Measurements from ENCODE around the gene MINPP1.

MINPP1 gene

GRCh38 chr10:87545783-87546182 is 41.1 kb downstream of the MINPP1 start:
- no peak for DNase-seq (ENCODE audit: low spot score)
- in situ Hi-C loops (cut with MboI; ENCODE audit: low pct_unique_long_range_greater_than_20kb, low sequenced_read_pairs, unreplicated experiment) = no loop called here
- no peak for TF ChIP-seq CTCF (IDR thresholded peaks at IDR 0.05; ENCODE audit: extremely low read depth, insufficient read depth, missing control alignments)

- no peak for TF ChIP-seq CTCF (IDR thresholded peaks at IDR 0.05; ENCODE audit: extremely low read depth, insufficient read depth, missing control alignments)
- DNase-seq (ENCODE audit: low spot score) = no peak
- in situ Hi-C loops (cut with MboI; ENCODE audit: low pct_unique_long_range_greater_than_20kb, low sequenced_read_pairs, unreplicated experiment) = no loop called here
Measured at GRCh38 chr10:87546210-87546609, 41.5 kb downstream of the MINPP1 start.

- in situ Hi-C loops (cut with MboI; ENCODE audit: low pct_unique_long_range_greater_than_20kb, low sequenced_read_pairs, unreplicated experiment) = no loop called here
- no peak for TF ChIP-seq CTCF (IDR thresholded peaks at IDR 0.05; ENCODE audit: extremely low read depth, insufficient read depth, missing control alignments)
- DNase-seq (ENCODE audit: low spot score) = no peak
Measured at GRCh38 chr10:87546971-87547413, 42.3 kb downstream of the MINPP1 start.

- in situ Hi-C loops (cut with MboI; ENCODE audit: low pct_unique_long_range_greater_than_20kb, low sequenced_read_pairs, unreplicated experiment) = no loop called here
- no peak for TF ChIP-seq CTCF (IDR thresholded peaks at IDR 0.05; ENCODE audit: extremely low read depth, insufficient read depth, missing control alignments)
- DNase-seq (ENCODE audit: low spot score) = no peak
Measured at GRCh38 chr10:87547734-87548311, 43.1 kb downstream of the MINPP1 start.

- in situ Hi-C loops (cut with MboI; ENCODE audit: low pct_unique_long_range_greater_than_20kb, low sequenced_read_pairs, unreplicated experiment) = no loop called here
- TF ChIP-seq CTCF (IDR thresholded peaks at IDR 0.05; ENCODE audit: extremely low read depth, insufficient read depth, missing control alignments) = no peak
- no peak for DNase-seq (ENCODE audit: low spot score)
Measured at GRCh38 chr10:87550741-87551140, 46.0 kb downstream of the MINPP1 start.

- no peak for DNase-seq (ENCODE audit: low spot score)
- no peak for TF ChIP-seq CTCF (IDR thresholded peaks at IDR 0.05; ENCODE audit: extremely low read depth, insufficient read depth, missing control alignments)
- in situ Hi-C loops (cut with MboI; ENCODE audit: low pct_unique_long_range_greater_than_20kb, low sequenced_read_pairs, unreplicated experiment) = no loop called here
Measured at GRCh38 chr10:87551326-87551725, 46.6 kb downstream of the MINPP1 start.

All from GM13977 (cell line).